Peyer's patch (tissue), 4 donors: ENCODE measurements around the gene SLC23A1.

Experiments used
- CTCF ChIP-seq, 6 experiments: fragments of 450-650 bp in 4 of 6; fragments of 200-600 bp in 2 of 6; sonication (generic) in 1 of 6; IDR thresholded peaks; one replicate each; pipeline ENCODE4 v1.5.1; 2017 to 2019; ENCODE audit warnings: antibody characterized with exemption in 6 of 6, mild to moderate bottlenecking in 3 of 6, moderate library complexity in 1 of 6
- POLR2A ChIP-seq, 2 donors: fragments of 450-650 bp; IDR thresholded peaks; one replicate each; pipeline ENCODE4 v1.5.1; 2017; ENCODE audit warnings: antibody characterized with exemption in 2 of 2, mild to moderate bottlenecking in 2 of 2, moderate library complexity in 2 of 2

- TF ChIP-seq CTCF (IDR thresholded peaks at IDR 0.05) (no peak), POLR2A (IDR thresholded peaks at IDR 0.05) (no peak)
Measured at GRCh38 chr5:139387611-139388197, 4.6 kb upstream of the SLC23A1 start.
